ENCODE data around the gene RORB. TPM values are rescaled to one million over a fixed set of nuclear protein-coding genes. Genes with fewer than 3 reads are reported as not detected.

RORB gene
- polyA plus RNA-seq, 3 donors = not detected

GRCh38 chr9:74533253-74533652, 36.1 kb downstream of the RORB start:
- no peaks in the 10 kb centered on the region for H3K79me2 ChIP-seq (ENCODE audit: insufficient read depth, low read length)
- H3K27me3 Mint-ChIP-seq (ENCODE audit: low read depth in 3 of 3) = peaks cover 0 to 5% (median 2%) of the 10 kb centered on the region in 3 donors
- no peaks in the 10 kb centered on the region for H3K36me3 Mint-ChIP-seq
- no peak overlapping the region for H3K4me2 ChIP-seq (replicated peaks; ENCODE audit: extremely low read depth, low read length, poor library complexity, severe bottlenecking)
- no peaks in the 10 kb centered on the region for H3K9me3 Mint-ChIP-seq
- no peaks in the 10 kb centered on the region for H3K4me1 ChIP-seq (ENCODE audit: control insufficient read depth in 1 of 2, insufficient read depth in 2 of 2, low read length in 2 of 2)
- DNase-seq = no peak
- no peaks in the 10 kb centered on the region for H3K4me1 Mint-ChIP-seq
- H3K27me3 ChIP-seq (ENCODE audit: control insufficient read depth in 2 of 2, insufficient read depth in 2 of 2, low read length in 2 of 2) = no peaks in the 10 kb centered on the region
- no peak overlapping the region for H3K4me3 ChIP-seq (replicated peaks in 1 of 3; ENCODE audit: low read depth in 2 of 3, low read length in 3 of 3)
- no peak overlapping the region for H3K9ac ChIP-seq (ENCODE audit: insufficient read depth, low read length, poor library complexity, severe bottlenecking)
- no peaks in the 10 kb centered on the region for H3K36me3 ChIP-seq (replicated peaks in 1 of 2; ENCODE audit: control insufficient read depth in 1 of 2, insufficient read depth in 2 of 2, low read length in 2 of 2)
- H3K4me3 Mint-ChIP-seq = no peak overlapping the region
- H3K27ac ChIP-seq (ENCODE audit: low read depth in 1 of 2, low read length in 2 of 2) = no peak overlapping the region
- no peaks in the 10 kb centered on the region for H4K20me1 ChIP-seq (ENCODE audit: insufficient read depth, low read length)
- TF ChIP-seq CTCF (IDR thresholded peaks at IDR 0.05) = no peak
- no peak overlapping the region for H3K27ac Mint-ChIP-seq
- no peak overlapping the region for H2AFZ ChIP-seq (ENCODE audit: insufficient read depth, low read depth, low read length, poor library complexity, severe bottlenecking)
- intact Hi-C loops (cut with micrococcal nuclease) = no loop called here
- no peaks in the 10 kb centered on the region for H3K9me3 ChIP-seq (replicated peaks in 1 of 2; ENCODE audit: control insufficient read depth in 1 of 2, insufficient read depth in 1 of 2, low read length in 2 of 2)
- no CpG with 5 or more reads among the region's 1 CpG for WGBS (ENCODE audit: insufficient coverage)

- no peak overlapping the region for H3K27ac Mint-ChIP-seq
These were observed 37.7 kb downstream of the RORB start for GRCh38 chr9:74534841-74535240.

More at GRCh38 chr9:74534841-74535240, 37.7 kb downstream of the RORB start:
- Mint-ChIP-seq H3K4me3 (no peak overlapping the region), H3K36me3 (no peaks in the 10 kb centered on the region), H3K27me3 (ENCODE audit: low read depth in 3 of 3) (peaks cover 2 to 5% (median 3%) of the 10 kb centered on the region in 3 donors), H3K4me1 (no peaks in the 10 kb centered on the region), H3K9me3 (peaks cover 0 to 2% (median 0%) of the 10 kb centered on the region in 7 donors)
- Histone ChIP-seq H4K20me1 (ENCODE audit: insufficient read depth, low read length) (no peaks in the 10 kb centered on the region), H3K4me1 (ENCODE audit: control insufficient read depth in 1 of 2, insufficient read depth in 2 of 2, low read length in 2 of 2) (no peaks in the 10 kb centered on the region), H3K4me2 (replicated peaks; ENCODE audit: extremely low read depth, low read length, poor library complexity, severe bottlenecking) (no peak overlapping the region), H3K27ac (ENCODE audit: low read depth in 1 of 2, low read length in 2 of 2) (no peak overlapping the region), H3K9ac (ENCODE audit: insufficient read depth, low read length, poor library complexity, severe bottlenecking) (no peak overlapping the region), H3K27me3 (ENCODE audit: control insufficient read depth in 2 of 2, insufficient read depth in 2 of 2, low read length in 2 of 2) (no peaks in the 10 kb centered on the region), H3K4me3 (replicated peaks in 1 of 3; ENCODE audit: low read depth in 2 of 3, low read length in 3 of 3) (no peak overlapping the region), H3K79me2 (ENCODE audit: insufficient read depth, low read length) (no peaks in the 10 kb centered on the region), H3K9me3 (replicated peaks in 1 of 2; ENCODE audit: control insufficient read depth in 1 of 2, insufficient read depth in 1 of 2, low read length in 2 of 2) (no peaks in the 10 kb centered on the region), H2AFZ (ENCODE audit: insufficient read depth, low read depth, low read length, poor library complexity, severe bottlenecking) (no peak overlapping the region), H3K36me3 (replicated peaks in 1 of 2; ENCODE audit: control insufficient read depth in 1 of 2, insufficient read depth in 2 of 2, low read length in 2 of 2) (no peaks in the 10 kb centered on the region)
- TF ChIP-seq CTCF (IDR thresholded peaks at IDR 0.05) = no peak
- no peak for DNase-seq
- 96% methylated on average over 3 of the region's 3 CpGs for WGBS (ENCODE audit: insufficient coverage)
- intact Hi-C loops (cut with micrococcal nuclease) = no loop called here
